Common myeloid progenitor, CD34-positive (primary cell): ENCODE results near the gene RPL13A.

Source experiments
- CTCF ChIA-PET: fragments of 350-600 bp; sonication (Branson Sonifier 250); formaldehyde crosslinking; loops from one replicate; lab custom pipeline; 2021; ENCODE audit warnings: antibody characterized with exemption; lab: Charles Lee
- POLR2A ChIA-PET: fragments of 350-600 bp; sonication (Branson Sonifier 250); formaldehyde crosslinking; loops from one replicate; lab custom pipeline; 2021; ENCODE audit warnings: antibody characterized with exemption; lab: Charles Lee
- DNase-seq, 3 donors: peaks; one replicate each; pipeline versions ENCODE4 v3.0.0 to v3.0.0-alpha.2; 2013
- H3K27ac ChIP-seq, 2 experiments: 1 replicate in 1 of 2; 2 replicates in 1 of 2; pipeline ENCODE4 v1.7.0; 2013; ENCODE audit warnings: inconsistent platforms in 2 of 2, low read length in 2 of 2, mild to moderate bottlenecking in 2 of 2, low read depth in 1 of 2, moderate library complexity in 1 of 2; ENCODE audit not compliant: severe bottlenecking in 2 of 2, insufficient read depth in 1 of 2, poor library complexity in 1 of 2
- H3K27me3 ChIP-seq, 5 experiments: replicated peaks in 2 of 5; 1 replicate in 3 of 5; 2 replicates in 2 of 5; pipeline versions ENCODE4 v1.6.1 to v1.7.0; 2013; ENCODE audit warnings: low read length in 4 of 5, mild to moderate bottlenecking in 2 of 5, moderate library complexity in 2 of 5, inconsistent platforms in 1 of 5; ENCODE audit not compliant: insufficient read depth in 5 of 5, control insufficient read depth in 4 of 5
- H3K36me3 ChIP-seq, 4 experiments: 1 replicate in 2 of 4; 2 replicates in 2 of 4; pipeline versions ENCODE4 v1.6.1 to v1.7.0; 2013; ENCODE audit warnings: low read length in 3 of 4, control low read depth in 1 of 4, mild to moderate bottlenecking in 1 of 4; ENCODE audit not compliant: control insufficient read depth in 4 of 4, insufficient read depth in 4 of 4
- H3K4me1 ChIP-seq, 4 experiments: 1 replicate in 3 of 4; 2 replicates in 1 of 4; pipeline versions ENCODE4 v1.6.1 to v1.7.1; 2013; ENCODE audit warnings: low read length in 3 of 4, mild to moderate bottlenecking in 3 of 4, control low read depth in 1 of 4, inconsistent platforms in 1 of 4, moderate library complexity in 1 of 4; ENCODE audit not compliant: control insufficient read depth in 4 of 4, insufficient read depth in 4 of 4; ENCODE audit errors: control extremely low read depth in 1 of 4
- H3K4me3 ChIP-seq, 7 experiments: 1 replicate in 4 of 7; 2 replicates in 3 of 7; pipeline versions ENCODE4 v1.5.1 to v1.7.0; 2013; ENCODE audit warnings: mild to moderate bottlenecking in 7 of 7, low read length in 6 of 7, moderate library complexity in 6 of 7, inconsistent platforms in 2 of 7, low read depth in 2 of 7, control low read depth in 1 of 7; ENCODE audit not compliant: insufficient read depth in 4 of 7, control insufficient read depth in 1 of 7; ENCODE audit errors: extremely low read depth in 1 of 7
- H3K9me3 ChIP-seq, 5 experiments: 1 replicate in 4 of 5; 2 replicates in 1 of 5; pipeline versions ENCODE4 v1.6.1 to v1.7.1; 2013; ENCODE audit warnings: low read length in 4 of 5, mild to moderate bottlenecking in 2 of 5, inconsistent platforms in 1 of 5, low read depth in 1 of 5, moderate library complexity in 1 of 5; ENCODE audit not compliant: control insufficient read depth in 4 of 5, insufficient read depth in 2 of 5; ENCODE audit errors: control extremely low read depth in 1 of 5
- WGBS: methylation state at CpG from one replicate; pipeline ENCODE4 v1.1.5; 2013; ENCODE audit not compliant: insufficient coverage; 5-methylcytosine and 5-hydroxymethylcytosine counted together

RPL13A gene

DNA sequence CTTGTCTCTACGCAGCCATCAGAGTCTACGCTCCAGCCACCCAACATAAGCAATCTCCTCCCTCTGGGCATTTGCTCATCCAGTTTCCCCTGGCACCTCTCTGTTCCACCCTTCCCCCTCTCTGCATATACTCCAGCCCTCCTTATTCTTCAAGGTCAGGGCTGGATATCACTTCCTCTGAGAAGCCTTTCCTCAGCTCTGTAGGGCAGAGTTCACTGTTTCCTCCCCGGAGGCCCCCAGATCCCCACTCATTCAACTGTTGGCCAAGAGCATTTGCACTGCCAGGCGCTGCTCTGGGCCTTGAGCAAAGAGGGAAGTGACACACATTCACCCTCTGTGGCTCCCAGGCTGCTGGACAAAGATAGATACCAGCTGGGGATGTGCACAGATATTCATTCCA is 28.4 kb downstream of the RPL13A start:
- DNase-seq = peak in 2 of 3 donors; percentile 80 to 85
- H3K9me3 ChIP-seq = no peaks in the 10 kb centered on the region
- POLR2A ChIA-PET = interaction anchor here (0.5 kb wide), 1 partner anchor 39 kb away, joined by 4 read pairs; no protein-coding TSS in a partner anchor
- peaks cover 0 to 62% (median 39%) of the 10 kb centered on the region in 4 experiments for H3K4me1 ChIP-seq
- no peaks in the 10 kb centered on the region for H3K27me3 ChIP-seq
- CTCF ChIA-PET = interaction anchor here (1.0 to 4.4 kb wide), 6 partner anchors 9 to 55 kb away, joined by 4 to 26 read pairs (median 6); no protein-coding TSS in a partner anchor
- no peak overlapping the region for H3K4me3 ChIP-seq
- WGBS = 0% methylated on average over 1 of the region's 4 CpGs
- H3K36me3 ChIP-seq = no peaks in the 10 kb centered on the region
- H3K27ac ChIP-seq = no peak overlapping the region

DNA sequence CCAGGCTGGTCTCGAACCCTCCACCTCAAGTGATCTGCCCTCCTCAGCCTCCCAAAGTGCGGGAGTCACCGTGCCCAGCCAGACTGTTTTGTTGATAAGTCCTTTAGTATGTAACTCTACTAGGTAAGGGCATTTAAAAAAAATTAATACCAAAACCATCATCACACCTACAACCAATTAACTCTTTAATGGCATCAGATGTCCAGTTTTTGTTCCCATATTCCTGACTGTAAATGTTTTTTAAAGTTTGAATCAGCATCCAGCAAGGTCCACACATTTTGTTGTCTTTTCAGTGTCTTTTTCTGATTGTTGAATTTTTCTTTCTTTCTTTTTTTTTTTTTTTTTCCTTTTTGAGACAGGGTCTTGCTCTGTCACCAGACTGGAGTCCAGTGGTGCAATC is 30.6 kb downstream of the RPL13A start:
- no peak overlapping the region for H3K4me3 ChIP-seq
- peaks cover 0 to 2% (median 0%) of the 10 kb centered on the region in 4 experiments for H3K36me3 ChIP-seq
- H3K4me1 ChIP-seq = peaks cover 0 to 40% (median 19%) of the 10 kb centered on the region in 4 experiments
- H3K9me3 ChIP-seq = no peaks in the 10 kb centered on the region
- no peak for DNase-seq
- H3K27ac ChIP-seq = no peak overlapping the region
- ChIA-PET POLR2A (no interaction called here), CTCF (interaction anchor here (1.1 to 4.4 kb wide), 4 partner anchors 12 to 53 kb away, joined by 3 to 26 read pairs (median 6); no protein-coding TSS in a partner anchor)
- no peaks in the 10 kb centered on the region for H3K27me3 ChIP-seq
- no CpG with 5 or more reads among the region's 3 CpGs for WGBS

DNA sequence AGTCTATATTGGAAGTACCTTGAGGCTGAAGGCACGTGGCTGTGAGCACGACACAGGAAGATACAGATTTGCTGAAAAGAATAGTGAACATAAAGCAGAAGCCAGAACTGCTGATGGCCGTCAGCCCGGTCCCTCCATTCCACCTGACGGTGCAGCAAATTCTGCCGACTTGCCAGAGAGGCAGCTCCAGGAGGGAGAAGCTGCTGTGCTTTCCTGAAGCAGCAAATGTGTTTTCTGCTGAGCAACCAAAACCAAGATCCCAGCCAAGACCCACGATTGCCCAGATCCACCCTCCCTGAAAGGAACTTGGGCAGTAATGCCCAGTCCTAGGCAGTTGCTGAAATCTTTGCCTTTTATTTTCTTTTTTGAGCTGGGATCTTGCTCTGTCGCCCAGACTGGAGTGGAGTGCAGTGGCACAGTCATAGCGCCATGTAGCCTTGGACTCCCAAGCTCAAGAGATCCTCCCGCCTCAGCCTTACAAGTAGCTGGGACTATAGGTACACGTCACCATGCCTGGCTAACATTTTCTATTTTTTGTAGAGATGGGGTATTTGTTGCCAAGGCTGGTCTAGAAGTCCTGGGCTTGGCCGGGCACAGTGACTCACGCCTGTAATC is 33.4 kb downstream of the RPL13A start:
- ChIA-PET POLR2A (no interaction called here), CTCF (interaction anchor here (0.8 to 0.9 kb wide), 2 partner anchors 15 to 42 kb away, joined by 3 to 4 read pairs; no protein-coding TSS in a partner anchor)
- 92% methylated on average over 12 of the region's 13 CpGs for WGBS
- Histone ChIP-seq H3K4me3 (no peak overlapping the region), H3K27me3 (no peaks in the 10 kb centered on the region), H3K4me1 (peaks cover 0 to 13% (median 4%) of the 10 kb centered on the region in 4 experiments), H3K9me3 (no peaks in the 10 kb centered on the region), H3K36me3 (peaks cover 0 to 2% (median 0%) of the 10 kb centered on the region in 4 experiments), H3K27ac (no peak overlapping the region)
- DNase-seq = no peak

DNA sequence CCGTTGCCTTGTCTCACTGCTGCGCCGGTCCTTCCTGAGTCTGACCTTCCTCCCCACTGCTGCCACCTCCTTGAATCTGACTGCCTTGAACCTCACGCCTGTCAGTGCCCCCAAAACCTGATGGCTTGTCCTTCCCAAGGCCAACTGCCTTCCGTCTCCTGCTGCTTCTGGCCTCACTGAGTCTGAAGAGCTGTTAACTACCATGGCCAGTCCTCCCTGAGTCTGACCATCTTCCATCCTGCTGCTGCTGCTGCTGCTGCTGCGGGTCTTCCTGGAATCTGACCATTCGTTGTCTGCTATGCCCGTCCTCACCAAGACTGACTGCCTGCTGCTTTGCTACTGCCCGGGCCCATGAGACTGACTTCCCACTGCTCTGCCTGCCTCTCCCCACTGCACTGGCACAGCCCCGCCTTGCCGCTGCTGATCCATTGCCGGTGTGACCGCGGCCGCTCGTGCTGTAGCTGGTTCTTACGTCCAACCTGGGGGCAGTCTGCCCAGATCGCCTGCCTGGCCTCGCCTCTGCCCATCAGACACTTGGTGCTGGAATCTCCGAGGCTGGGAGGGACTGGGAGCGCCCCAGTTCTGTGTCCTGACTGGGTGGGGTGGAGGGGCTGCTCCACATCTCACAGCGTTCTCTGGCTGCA is 37.5 kb downstream of the RPL13A start:
- WGBS = 97% methylated on average over 21 of the region's 22 CpGs
- CTCF ChIA-PET = interaction anchor here (1.7 kb wide), 1 partner anchor 18 kb away, joined by 4 read pairs; no protein-coding TSS in a partner anchor
- POLR2A ChIA-PET = no interaction called here

DNA sequence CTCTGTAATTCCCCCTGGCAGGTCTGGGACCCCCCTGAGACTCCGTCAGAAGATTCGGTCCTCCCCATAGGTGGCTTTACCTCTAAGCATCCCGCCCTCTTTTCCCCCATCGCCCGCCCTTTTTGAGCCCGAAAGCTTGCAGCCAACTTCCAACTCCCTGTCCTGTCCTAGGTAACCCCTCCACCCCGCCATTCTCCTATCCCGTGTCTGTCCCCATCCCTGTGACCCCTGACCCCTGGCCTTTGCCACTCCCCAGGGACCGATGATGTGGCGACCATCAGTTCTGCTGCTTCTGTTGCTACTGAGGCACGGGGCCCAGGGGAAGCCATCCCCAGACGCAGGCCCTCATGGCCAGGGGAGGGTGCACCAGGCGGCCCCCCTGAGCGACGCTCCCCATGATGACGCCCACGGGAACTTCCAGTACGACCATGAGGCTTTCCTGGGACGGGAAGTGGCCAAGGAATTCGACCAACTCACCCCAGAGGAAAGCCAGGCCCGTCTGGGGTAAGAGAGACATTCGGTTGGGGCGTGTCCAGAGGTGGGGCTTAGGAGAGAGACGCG is 40.9 kb downstream of the RPL13A start:
- Histone ChIP-seq H3K27ac (no peak overlapping the region), H3K4me3 (peak overlapping the region in 4 of 7 experiments; percentile 17 to 60 (median 44)), H3K4me1 (peaks cover 0 to 15% (median 13%) of the 10 kb centered on the region in 4 experiments), H3K27me3 (peaks cover 0 to 31% (median 0%) of the 10 kb centered on the region in 5 experiments), H3K36me3 (no peaks in the 10 kb centered on the region), H3K9me3 (no peaks in the 10 kb centered on the region)
- no peak for DNase-seq
- POLR2A ChIA-PET = interaction anchor here (0.6 to 1.0 kb wide), 2 partner anchors 121 to 292 kb away, joined by 3 read pairs; no protein-coding TSS in a partner anchor
- 73% methylated on average over 21 of the region's 25 CpGs for WGBS
- CTCF ChIA-PET = interaction anchor here (1.0 to 1.9 kb wide), 4 partner anchors 12 to 25 kb away, joined by 3 to 8 read pairs (median 5); no protein-coding TSS in a partner anchor

More for the DNA sequence above, 37.5 kb downstream of the RPL13A start:
- Histone ChIP-seq H3K27ac (no peak overlapping the region), H3K4me1 (peaks cover 0 to 10% (median 8%) of the 10 kb centered on the region in 4 experiments), H3K36me3 (peaks cover 0 to 2% (median 0%) of the 10 kb centered on the region in 4 experiments), H3K27me3 (peaks cover 0 to 15% (median 0%) of the 10 kb centered on the region in 5 experiments), H3K4me3 (no peak overlapping the region), H3K9me3 (no peaks in the 10 kb centered on the region)
- no peak for DNase-seq

DNA sequence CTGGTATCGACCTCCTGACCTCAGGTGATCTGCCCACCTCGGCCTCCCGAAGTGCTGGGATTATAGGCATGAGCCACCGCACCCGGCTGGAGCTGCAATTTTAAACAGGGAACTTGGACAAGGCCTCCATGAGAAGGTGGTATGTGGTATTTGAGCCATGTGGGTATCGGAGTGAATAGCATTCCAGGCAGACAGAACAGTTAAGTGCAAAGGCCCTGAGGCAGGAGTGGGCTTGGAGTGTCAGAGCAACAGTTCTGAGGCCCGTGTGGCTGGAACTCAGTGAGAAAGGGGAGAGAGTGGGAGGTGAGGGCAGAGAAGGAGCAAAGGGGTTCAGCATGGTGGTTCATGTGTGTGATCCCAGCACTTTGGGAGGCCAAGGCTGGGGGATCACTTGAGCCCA is 43.3 kb downstream of the RPL13A start:
- Histone ChIP-seq H3K9me3 (no peaks in the 10 kb centered on the region), H3K36me3 (no peaks in the 10 kb centered on the region), H3K27me3 (peaks cover 0 to 33% (median 0%) of the 10 kb centered on the region in 5 experiments), H3K27ac (no peak overlapping the region), H3K4me3 (no peak overlapping the region), H3K4me1 (peaks cover 5 to 39% (median 37%) of the 10 kb centered on the region in 4 experiments)
- no peak for DNase-seq
- 96% methylated on average over 7 of the region's 7 CpGs for WGBS
- POLR2A ChIA-PET = no interaction called here
- CTCF ChIA-PET = interaction anchor here (1.3 kb wide), 1 partner anchor 24 kb away, joined by 4 read pairs; no protein-coding TSS in a partner anchor
